ENCODE measurements around the gene SAC3D1. TPM values are rescaled to one million over a fixed set of nuclear protein-coding genes. Genes with fewer than 3 reads are reported as not detected.

Gene SAC3D1
- total RNA-seq, 1 donor from 2014 or later = 14.4 TPM

DNA sequence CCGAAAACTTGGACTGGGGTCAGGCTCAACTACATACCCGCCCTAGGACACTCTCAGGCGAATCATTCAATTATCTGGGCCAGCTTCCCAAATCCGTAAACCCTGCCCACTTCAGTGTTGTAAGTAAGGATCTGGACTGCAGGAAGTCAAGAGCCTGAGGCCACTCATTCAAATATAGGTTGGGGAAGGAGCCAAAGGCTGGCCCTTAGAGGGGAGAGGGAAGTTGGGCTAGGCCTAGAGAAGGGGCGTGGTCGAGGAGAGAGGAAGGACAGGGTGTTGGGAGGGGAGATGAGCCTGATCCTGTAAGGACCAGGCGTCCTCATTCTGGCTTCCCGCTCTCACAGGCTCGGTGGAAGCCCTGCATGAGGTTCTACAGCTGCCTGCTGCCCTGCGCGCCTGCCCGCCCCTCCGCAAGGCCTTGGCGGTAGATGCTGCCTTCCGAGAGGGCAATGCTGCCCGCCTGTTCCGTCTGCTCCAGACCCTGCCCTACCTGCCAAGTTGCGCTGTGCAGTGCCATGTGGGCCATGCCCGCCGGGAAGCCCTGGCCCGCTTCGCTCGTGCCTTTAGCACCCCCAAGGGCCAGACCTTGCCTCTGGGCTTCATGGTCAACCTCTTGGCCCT lies 3.0 kb downstream of the SAC3D1 start:
- TF ChIP-seq, protein P1, sequence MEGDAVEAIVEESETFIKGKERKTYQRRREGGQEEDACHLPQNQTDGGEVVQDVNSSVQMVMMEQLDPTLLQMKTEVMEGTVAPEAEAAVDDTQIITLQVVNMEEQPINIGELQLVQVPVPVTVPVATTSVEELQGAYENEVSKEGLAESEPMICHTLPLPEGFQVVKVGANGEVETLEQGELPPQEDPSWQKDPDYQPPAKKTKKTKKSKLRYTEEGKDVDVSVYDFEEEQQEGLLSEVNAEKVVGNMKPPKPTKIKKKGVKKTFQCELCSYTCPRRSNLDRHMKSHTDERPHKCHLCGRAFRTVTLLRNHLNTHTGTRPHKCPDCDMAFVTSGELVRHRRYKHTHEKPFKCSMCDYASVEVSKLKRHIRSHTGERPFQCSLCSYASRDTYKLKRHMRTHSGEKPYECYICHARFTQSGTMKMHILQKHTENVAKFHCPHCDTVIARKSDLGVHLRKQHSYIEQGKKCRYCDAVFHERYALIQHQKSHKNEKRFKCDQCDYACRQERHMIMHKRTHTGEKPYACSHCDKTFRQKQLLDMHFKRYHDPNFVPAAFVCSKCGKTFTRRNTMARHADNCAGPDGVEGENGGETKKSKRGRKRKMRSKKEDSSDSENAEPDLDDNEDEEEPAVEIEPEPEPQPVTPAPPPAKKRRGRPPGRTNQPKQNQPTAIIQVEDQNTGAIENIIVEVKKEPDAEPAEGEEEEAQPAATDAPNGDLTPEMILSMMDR (IDR thresholded peaks at IDR 0.05; ENCODE audit: partially characterized antibody, unreplicated experiment) = no peak
- Mint-ChIP-seq H3K9me3 (ENCODE audit: unreplicated experiment) (peaks cover 4% of the 10 kb centered on the region), H3K36me3 (ENCODE audit: unreplicated experiment) (no peaks in the 10 kb centered on the region), H3K4me1 (ENCODE audit: low read depth, unreplicated experiment) (peaks cover 3% of the 10 kb centered on the region), H3K27me3 (ENCODE audit: unreplicated experiment) (peaks cover 7% of the 10 kb centered on the region), H3K4me3 (ENCODE audit: unreplicated experiment) (no peak overlapping the region), H3K27ac (ENCODE audit: unreplicated experiment) (no peak overlapping the region)
- DNase-seq = no peak

DNA sequence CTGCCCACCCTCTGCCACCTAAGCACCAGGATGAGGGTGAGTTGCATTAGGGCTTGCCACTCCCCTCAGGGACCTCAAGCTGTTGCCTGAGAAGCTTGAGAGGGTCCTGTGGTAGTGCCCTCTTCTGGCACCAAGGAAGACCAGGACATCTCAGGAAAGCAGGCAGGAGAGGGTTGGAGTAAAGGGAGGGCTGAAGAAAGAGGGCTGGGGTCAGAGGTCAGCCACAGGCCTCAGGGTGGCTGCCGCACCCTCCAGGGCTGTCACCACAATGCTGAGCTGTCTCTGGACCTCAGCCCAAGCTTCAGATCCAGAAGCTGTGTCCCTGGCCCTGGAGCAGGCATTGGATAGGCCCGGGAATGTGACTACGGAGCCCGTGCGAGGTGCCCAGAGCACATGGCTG lies 4.1 kb downstream of the SAC3D1 start:
- Mint-ChIP-seq H3K27me3 (ENCODE audit: unreplicated experiment) (peaks cover 7% of the 10 kb centered on the region), H3K36me3 (ENCODE audit: unreplicated experiment) (no peaks in the 10 kb centered on the region), H3K4me1 (ENCODE audit: low read depth, unreplicated experiment) (peaks cover 3% of the 10 kb centered on the region), H3K9me3 (ENCODE audit: unreplicated experiment) (peaks cover 4% of the 10 kb centered on the region), H3K4me3 (ENCODE audit: unreplicated experiment) (no peak overlapping the region), H3K27ac (ENCODE audit: unreplicated experiment) (no peak overlapping the region)
- DNase-seq = no peak
- TF ChIP-seq, protein P1 (IDR thresholded peaks at IDR 0.05; ENCODE audit: partially characterized antibody, unreplicated experiment) = no peak

DNA sequence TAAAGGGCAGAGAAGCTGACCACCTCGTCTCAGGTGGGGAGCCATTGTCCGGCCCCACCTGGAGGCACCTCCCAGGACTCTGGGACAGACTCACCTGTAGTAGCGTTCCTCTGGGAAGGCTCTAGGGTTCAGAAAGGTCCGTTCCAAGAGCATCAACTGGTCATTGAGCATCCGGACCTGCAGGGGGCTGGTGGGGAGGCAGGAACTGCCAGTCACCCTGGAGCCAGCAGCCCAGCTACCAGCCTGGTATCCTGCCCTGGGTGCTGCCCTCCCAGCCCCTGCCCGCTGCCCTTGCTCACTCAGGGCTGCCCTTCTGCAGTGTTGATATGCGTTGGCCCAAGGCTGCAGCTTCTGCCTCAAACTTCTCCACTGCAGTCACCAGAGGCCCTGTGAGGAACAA lies 4.7 kb downstream of the SAC3D1 start:
- Mint-ChIP-seq H3K27me3 (ENCODE audit: unreplicated experiment) (peaks cover 7% of the 10 kb centered on the region), H3K4me1 (ENCODE audit: low read depth, unreplicated experiment) (peaks cover 3% of the 10 kb centered on the region), H3K9me3 (ENCODE audit: unreplicated experiment) (peaks cover 2% of the 10 kb centered on the region), H3K4me3 (ENCODE audit: unreplicated experiment) (no peak overlapping the region), H3K36me3 (ENCODE audit: unreplicated experiment) (no peaks in the 10 kb centered on the region), H3K27ac (ENCODE audit: unreplicated experiment) (no peak overlapping the region)
- DNase-seq = no peak
- TF ChIP-seq, protein P1 (IDR thresholded peaks at IDR 0.05; ENCODE audit: partially characterized antibody, unreplicated experiment) = no peak

DNA sequence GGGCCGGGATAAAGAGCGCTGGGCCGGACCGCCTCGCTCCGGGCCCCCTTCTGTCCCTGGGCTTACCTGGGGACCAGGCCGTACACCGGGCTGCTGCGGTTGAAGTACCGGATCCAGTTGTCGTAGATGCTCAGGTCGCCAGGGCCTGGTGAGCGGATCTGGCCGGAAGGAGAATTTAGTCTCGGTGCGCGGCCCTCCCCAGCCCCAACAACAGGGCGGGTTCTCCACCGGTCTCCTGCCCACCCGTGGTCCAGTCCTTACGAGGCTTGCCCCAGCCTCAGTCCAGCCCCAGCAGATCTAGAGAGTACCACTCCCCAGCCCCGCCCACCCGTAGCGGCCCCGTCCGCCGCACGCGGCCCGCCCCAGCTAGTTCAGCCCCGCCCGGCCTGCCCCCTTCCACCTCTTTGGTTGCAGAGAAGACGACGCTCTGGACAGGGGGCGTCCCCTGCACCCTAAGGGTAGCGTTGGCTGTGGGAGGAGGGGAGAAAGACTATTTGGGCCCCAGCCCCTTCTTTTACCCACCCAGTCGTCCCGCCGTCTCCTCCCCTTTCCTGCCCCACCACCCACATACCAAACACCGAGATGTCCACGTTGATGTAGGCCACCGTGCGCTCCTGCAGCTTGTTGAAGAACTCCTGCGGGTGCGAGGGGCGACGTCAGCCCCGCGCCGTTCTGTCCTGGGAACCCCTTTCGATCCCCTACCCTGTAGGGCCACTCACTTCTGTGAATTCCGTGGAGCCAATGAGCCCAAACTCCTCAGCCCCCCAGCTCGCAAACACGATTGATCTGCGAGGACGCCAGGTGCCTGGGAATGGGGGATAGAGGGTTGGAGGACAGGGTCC lies 6.8 kb downstream of the SAC3D1 start:
- no peak for DNase-seq
- no peak overlapping the region for H3K4me3 Mint-ChIP-seq (ENCODE audit: unreplicated experiment)
- no peak overlapping the region for H3K27ac Mint-ChIP-seq (ENCODE audit: unreplicated experiment)
- peaks cover 2% of the 10 kb centered on the region for H3K9me3 Mint-ChIP-seq (ENCODE audit: unreplicated experiment)
- H3K36me3 Mint-ChIP-seq (ENCODE audit: unreplicated experiment) = no peaks in the 10 kb centered on the region
- H3K4me1 Mint-ChIP-seq (ENCODE audit: low read depth, unreplicated experiment) = peaks cover 3% of the 10 kb centered on the region
- H3K27me3 Mint-ChIP-seq (ENCODE audit: unreplicated experiment) = peaks cover 6% of the 10 kb centered on the region
- TF ChIP-seq, protein P1 (IDR thresholded peaks at IDR 0.05; ENCODE audit: partially characterized antibody, unreplicated experiment) = no peak

DNA sequence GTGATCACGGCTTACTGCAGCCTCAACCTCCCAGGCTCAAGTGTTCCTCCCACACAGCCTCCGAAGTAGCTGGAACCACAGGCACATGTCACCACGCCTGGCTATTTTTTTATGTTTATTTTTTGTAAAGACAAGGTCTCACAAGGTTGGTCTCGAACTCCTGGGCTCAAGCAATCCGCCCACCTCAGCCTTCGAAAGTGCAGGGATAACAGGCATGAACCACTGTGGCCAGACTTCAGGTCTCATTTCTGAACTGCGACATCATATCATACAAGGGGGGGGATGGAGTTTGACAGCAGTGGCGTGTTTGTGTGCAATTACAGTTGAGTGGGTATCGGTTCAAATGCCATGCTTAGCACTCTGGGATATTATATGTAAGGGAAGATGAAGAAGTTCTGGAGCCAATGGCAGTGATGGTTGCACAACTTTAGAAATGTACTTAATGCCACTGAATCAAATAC lies 10.4 kb downstream of the SAC3D1 start:
- peaks cover 6% of the 10 kb centered on the region for H3K27me3 Mint-ChIP-seq (ENCODE audit: unreplicated experiment)
- TF ChIP-seq, protein P1 (IDR thresholded peaks at IDR 0.05; ENCODE audit: partially characterized antibody, unreplicated experiment) = no peak
- H3K4me1 Mint-ChIP-seq (ENCODE audit: low read depth, unreplicated experiment) = peaks cover 3% of the 10 kb centered on the region
- no peak for DNase-seq
- no peak overlapping the region for H3K27ac Mint-ChIP-seq (ENCODE audit: unreplicated experiment)
- H3K36me3 Mint-ChIP-seq (ENCODE audit: unreplicated experiment) = no peaks in the 10 kb centered on the region
- H3K9me3 Mint-ChIP-seq (ENCODE audit: unreplicated experiment) = peaks cover 2% of the 10 kb centered on the region
- H3K4me3 Mint-ChIP-seq (ENCODE audit: unreplicated experiment) = no peak overlapping the region

All from glutamatergic neuron (in vitro differentiated cells).